H1 (cell line): Measurements from ENCODE around the gene GRID2. TPM values are rescaled to one million over a fixed set of nuclear protein-coding genes. Genes with fewer than 3 reads are reported as not detected.

ENCODE experiments used
- GTF2F1 ChIP-seq: IDR thresholded peaks from 2 replicates; pipeline ENCODE4 v1.6.1; 2012; ENCODE audit warnings: low read depth, low read length, improper control_type of control experiment, borderline replicate concordance
- PHF8 ChIP-seq: fragments of 200-600 bp; sonication (generic); conservative IDR thresholded peaks from 2 replicates; pipeline ENCODE4 v1.7.1; 2012; ENCODE audit warnings: low read depth, mild to moderate bottlenecking, inconsistent platforms, low read length, moderate library complexity
- RXRA ChIP-seq: IDR thresholded peaks from 2 replicates; pipeline ENCODE4 v1.6.1; 2011; ENCODE audit warnings: low read depth, mild to moderate bottlenecking, low read length, moderate library complexity; ENCODE audit not compliant: insufficient read depth
- polyA plus RNA-seq, 7 experiments: library from polyadenylated mRNA; depleted of rRNA in 3 of 7; stranded (reverse) in 5 of 7; unstranded in 2 of 7; fragments of >200 nt in 5 of 7; fragments of 200-250 nt in 2 of 7; gene quantifications; 1 replicate in 5 of 7; 2 replicates in 1 of 7; 4 replicates in 1 of 7; pipeline versions ENCODE4 v1.2.1 to v1.2.3, GENCODE V29; 2011 to 2013; ENCODE audit warnings: missing spikeins in 2 of 7, mixed read lengths in 2 of 7
- total RNA-seq: library from RNA; stranded (reverse); fragmentation: NEBNext Ultra II Directional; extraction: Animal tissue kit (Norgen Biotek cat#: 25700); gene quantifications from 2 replicates; pipeline ENCODE4 v1.2.1, GENCODE V29; 2021
- TF ChIP-seq, protein P1 (sequence below): IDR thresholded peaks from 2 replicates; pipeline ENCODE4 v1.6.1; 2012; ENCODE audit warnings: low read length, inconsistent platforms

Gene GRID2
- total and polyA plus RNA-seq, 2 of the 8 experiments (the other 6 are each of a cell fraction or from before 2014, with no cell fraction given) = 31.1 to 81.9 TPM

DNA sequence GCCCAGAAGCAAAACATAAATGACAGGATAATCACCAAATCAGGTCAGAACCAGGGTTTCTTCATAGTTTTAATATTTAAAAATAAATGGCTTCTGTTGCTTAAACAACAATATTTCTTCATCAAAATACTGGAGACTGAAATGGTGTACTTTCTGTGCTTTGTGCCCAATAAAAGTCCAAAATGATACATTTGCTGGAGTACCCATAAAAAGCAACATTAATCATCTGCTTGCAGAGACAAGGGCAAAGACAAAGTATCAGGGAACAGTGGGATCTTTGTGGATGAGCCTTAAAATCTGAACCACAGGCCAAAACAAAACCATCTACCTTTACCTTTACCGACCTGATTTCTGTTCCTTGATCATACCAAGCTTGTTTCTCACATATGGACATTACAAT, 840.9 kb downstream of the GRID2 start (continued):
- TF ChIP-seq, protein P1, sequence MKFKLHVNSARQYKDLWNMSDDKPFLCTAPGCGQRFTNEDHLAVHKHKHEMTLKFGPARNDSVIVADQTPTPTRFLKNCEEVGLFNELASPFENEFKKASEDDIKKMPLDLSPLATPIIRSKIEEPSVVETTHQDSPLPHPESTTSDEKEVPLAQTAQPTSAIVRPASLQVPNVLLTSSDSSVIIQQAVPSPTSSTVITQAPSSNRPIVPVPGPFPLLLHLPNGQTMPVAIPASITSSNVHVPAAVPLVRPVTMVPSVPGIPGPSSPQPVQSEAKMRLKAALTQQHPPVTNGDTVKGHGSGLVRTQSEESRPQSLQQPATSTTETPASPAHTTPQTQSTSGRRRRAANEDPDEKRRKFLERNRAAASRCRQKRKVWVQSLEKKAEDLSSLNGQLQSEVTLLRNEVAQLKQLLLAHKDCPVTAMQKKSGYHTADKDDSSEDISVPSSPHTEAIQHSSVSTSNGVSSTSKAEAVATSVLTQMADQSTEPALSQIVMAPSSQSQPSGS = no peak
- TF ChIP-seq RXRA (no peak), PHF8 (no peak), GTF2F1 (no peak)
- TF ChIP-seq, all 59 proteins: peak for 0
